Adrenal gland (tissue), 12 donors: ENCODE results near the gene RGS3. TPM values are rescaled to one million over a fixed set of nuclear protein-coding genes. Genes with fewer than 3 reads are reported as not detected.

Source experiments
- DNase-seq, 7 donors: peaks; one replicate each; pipeline ENCODE4 v3.0.0-alpha.2; 2019 to 2020
- H3K27ac ChIP-seq, 5 donors: fragments of 200-600 bp; sonication (generic) in 4 of 5; 1 replicate in 3 of 5; 2 replicates in 2 of 5; pipeline versions ENCODE4 v1.5.1 to v1.8.0; 2016 to 2020; ENCODE audit warnings: mild to moderate bottlenecking in 1 of 5
- H3K27me3 ChIP-seq: fragments of 200-600 bp; 2 replicates; pipeline ENCODE4 v1.8.0; 2021
- H3K36me3 ChIP-seq, 2 donors: fragments of 200-600 bp; replicated peaks in 1 of 2; 1 replicate in 1 of 2; 2 replicates in 1 of 2; pipeline versions ENCODE4 v1.5.1 to v1.8.0; 2018 to 2022
- H3K4me1 ChIP-seq, 2 donors: fragments of 200-600 bp; replicated peaks in 1 of 2; 1 replicate in 1 of 2; 2 replicates in 1 of 2; pipeline versions ENCODE4 v1.5.1 to v1.8.0; 2018 to 2021
- H3K4me3 ChIP-seq, 4 donors: fragments of 200-600 bp; sonication (generic) in 3 of 4; one replicate each; pipeline ENCODE4 v1.5.1; 2016 to 2018
- H3K9me3 ChIP-seq, 3 donors: fragments of 200-600 bp; sonication (generic) in 1 of 3; replicated peaks in 1 of 3; 1 replicate in 2 of 3; 2 replicates in 1 of 3; pipeline versions ENCODE4 v1.5.1 to v1.8.0; 2016 to 2021
- POLR2A ChIP-seq, 2 donors: fragments of 450-650 bp; IDR thresholded peaks; one replicate each; pipeline ENCODE4 v1.6.1; 2017; ENCODE audit warnings: antibody characterized with exemption in 2 of 2, mild to moderate bottlenecking in 2 of 2, moderate library complexity in 1 of 2
- WGBS, 4 donors: extraction: QIAGEN DNeasy Blood & Tissue Kit in 2 of 4; methylation state at CpG; one replicate each; pipeline versions ENCODE4 v1.1.5 to v1.1.7; 2013 to 2017; 5-methylcytosine and 5-hydroxymethylcytosine counted together
- intact Hi-C, 2 donors: fragments of 100-400 bp; cut with DNase I; formaldehyde crosslinking; loops; one replicate each; pipeline versions ENCODE4 v1.14.1 to v1.15.0; 2022 to 2023
- polyA plus RNA-seq, 3 donors: library from polyadenylated mRNA; stranded (reverse); fragments of 200-250 nt in 2 of 3; fragments of 350-450 nt in 1 of 3; fragmentation: Illumina TruSeq in 1 of 3; extraction: RNeasy Lipid Tissue Mini Kit (QIAGEN cat#74804) in 1 of 3; gene quantifications; one replicate each; pipeline ENCODE4 v1.2.3, GENCODE V29; 2013 to 2014
- total RNA-seq, 9 donors: library from RNA; depleted of rRNA in 4 of 9; stranded (reverse); fragments of >200 nt in 4 of 9; fragments of 120-200 nt in 1 of 9; fragmentation: NEBNext Ultra II Directional in 1 of 9; extraction: Animal tissue kit (Norgen Biotek cat#: 25700) in 1 of 9; gene quantifications; one replicate each; pipeline versions ENCODE4 v1.1.0 to v1.2.4, GENCODE V29; 2013 to 2023
- TF ChIP-seq, protein P1 (sequence below), 6 experiments: fragments of 450-650 bp in 4 of 6; fragments of 200-600 bp in 2 of 6; sonication (generic) in 1 of 6; IDR thresholded peaks; 1 replicate in 5 of 6; 2 replicates in 1 of 6; pipeline versions ENCODE4 v1.5.1 to v1.8.0; 2016 to 2021; ENCODE audit warnings: antibody characterized with exemption in 6 of 6, mild to moderate bottlenecking in 2 of 6, moderate library complexity in 1 of 6
- donor health status: healthy with polysubstance abuse.
- donor health status: Bipolar disorder and iron deficiency.
- donor health status: DM: yes; HTN: yes; CAD: no.
- donor health status: DM: no; HTN: no; CAD: no.
- donor health status: DM: no; HTN: no; CAD: no.
- donor health status: DM: yes; HTN: yes; CAD: no.

Gene RGS3
- total and polyA plus RNA-seq, 12 donors = 34.5 to 126 (median 65.6) TPM

DNA sequence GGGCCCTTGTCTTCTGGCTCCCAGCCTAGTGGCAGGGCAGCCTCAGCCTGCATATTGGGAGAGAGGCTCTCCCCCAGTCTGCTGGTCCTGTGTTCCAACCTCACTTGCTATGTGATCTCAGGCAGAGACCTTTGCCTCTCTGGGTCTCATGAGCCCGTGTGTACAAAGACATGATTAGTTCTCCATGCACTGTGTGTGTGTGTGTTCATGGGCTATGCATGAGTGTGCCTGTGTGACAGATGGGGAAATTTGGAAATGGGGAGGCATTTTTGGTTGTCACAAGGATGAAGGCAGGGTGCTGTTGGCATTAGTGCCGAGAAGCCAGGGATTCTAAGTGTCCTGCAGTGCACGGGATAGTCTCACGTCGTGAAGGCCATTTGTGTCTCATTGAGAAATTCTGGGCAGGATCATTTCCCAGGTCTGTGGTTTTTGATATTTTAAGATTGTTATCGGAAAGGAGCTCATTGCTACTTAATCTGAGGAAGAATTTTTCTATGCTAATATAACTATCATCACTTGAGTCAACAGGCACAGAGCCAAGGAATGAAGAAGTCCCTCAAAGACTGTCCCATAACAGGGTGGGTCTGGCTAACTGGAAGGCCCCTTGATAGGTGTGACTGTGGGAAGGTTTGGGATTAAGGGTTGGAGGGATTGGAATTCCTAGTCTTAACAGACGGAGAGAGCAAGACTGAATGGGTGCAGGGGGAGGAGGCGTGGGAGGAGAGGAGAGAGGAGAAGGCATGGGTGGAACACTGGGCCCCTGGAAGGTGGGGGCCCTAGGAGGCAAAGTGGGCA, 168.5 kb downstream of the RGS3 start:
- H3K27ac ChIP-seq = no peak overlapping the region
- DNase-seq = peak in 3 of 7 donors; percentile 8 to 36 (median 8)
- no peaks in the 10 kb centered on the region for H3K4me1 ChIP-seq
- intact Hi-C loops = no loop called here
- no peak overlapping the region for H3K4me3 ChIP-seq
- no peaks in the 10 kb centered on the region for H3K36me3 ChIP-seq
- 52 to 65% (median 58%) methylated on average over 7 to 8 of the region's 8 CpGs for WGBS, 4 donors
- TF ChIP-seq POLR2A (IDR thresholded peaks at IDR 0.05) = no peak
- TF ChIP-seq, protein P1, sequence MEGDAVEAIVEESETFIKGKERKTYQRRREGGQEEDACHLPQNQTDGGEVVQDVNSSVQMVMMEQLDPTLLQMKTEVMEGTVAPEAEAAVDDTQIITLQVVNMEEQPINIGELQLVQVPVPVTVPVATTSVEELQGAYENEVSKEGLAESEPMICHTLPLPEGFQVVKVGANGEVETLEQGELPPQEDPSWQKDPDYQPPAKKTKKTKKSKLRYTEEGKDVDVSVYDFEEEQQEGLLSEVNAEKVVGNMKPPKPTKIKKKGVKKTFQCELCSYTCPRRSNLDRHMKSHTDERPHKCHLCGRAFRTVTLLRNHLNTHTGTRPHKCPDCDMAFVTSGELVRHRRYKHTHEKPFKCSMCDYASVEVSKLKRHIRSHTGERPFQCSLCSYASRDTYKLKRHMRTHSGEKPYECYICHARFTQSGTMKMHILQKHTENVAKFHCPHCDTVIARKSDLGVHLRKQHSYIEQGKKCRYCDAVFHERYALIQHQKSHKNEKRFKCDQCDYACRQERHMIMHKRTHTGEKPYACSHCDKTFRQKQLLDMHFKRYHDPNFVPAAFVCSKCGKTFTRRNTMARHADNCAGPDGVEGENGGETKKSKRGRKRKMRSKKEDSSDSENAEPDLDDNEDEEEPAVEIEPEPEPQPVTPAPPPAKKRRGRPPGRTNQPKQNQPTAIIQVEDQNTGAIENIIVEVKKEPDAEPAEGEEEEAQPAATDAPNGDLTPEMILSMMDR (IDR thresholded peaks at IDR 0.05) = no peak
- no peaks in the 10 kb centered on the region for H3K9me3 ChIP-seq
- H3K27me3 ChIP-seq = no peaks in the 10 kb centered on the region

DNA sequence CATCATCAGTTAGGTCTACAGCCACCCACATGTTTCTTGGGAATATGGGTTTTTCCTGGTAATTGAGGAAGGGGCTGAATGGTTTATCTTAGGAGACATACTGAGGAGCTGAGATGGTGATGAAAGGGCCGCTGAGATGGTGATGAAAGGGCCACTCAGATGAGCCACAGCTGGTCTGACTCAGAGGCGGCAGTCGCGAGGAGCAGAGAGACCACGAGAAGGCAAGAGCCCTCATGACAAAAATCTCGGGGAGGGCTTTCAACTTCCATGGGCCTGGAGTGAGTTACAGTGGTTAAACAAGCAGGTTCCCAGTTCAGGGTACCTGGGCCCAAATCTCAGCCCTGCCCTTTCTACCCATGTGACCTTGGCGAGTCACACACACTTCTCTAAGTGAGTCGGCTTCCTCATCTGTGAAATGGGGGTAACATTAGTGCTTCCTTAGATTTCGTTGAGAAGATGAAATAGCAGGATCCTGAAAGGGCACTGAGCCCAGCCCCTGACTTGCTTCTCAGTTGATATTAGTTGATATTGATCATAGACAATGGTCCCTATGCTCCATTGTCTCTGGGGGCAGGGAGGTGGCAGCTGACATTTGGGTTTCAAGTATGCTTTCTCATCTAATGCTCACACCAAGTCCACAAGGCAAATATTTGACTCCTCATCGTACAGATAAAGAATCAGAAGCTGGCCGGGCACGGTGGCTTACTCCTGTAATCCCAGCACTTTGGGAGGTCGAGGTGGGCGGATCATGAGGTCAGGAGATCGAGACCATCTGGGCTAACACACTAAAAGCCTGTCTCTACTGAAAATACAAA, 169.5 kb downstream of the RGS3 start:
- no peaks in the 10 kb centered on the region for H3K27me3 ChIP-seq
- H3K36me3 ChIP-seq = no peaks in the 10 kb centered on the region
- H3K4me3 ChIP-seq = no peak overlapping the region
- no peaks in the 10 kb centered on the region for H3K9me3 ChIP-seq
- 77 to 83% (median 81%) methylated on average over 15 of the region's 15 CpGs for WGBS, 4 donors
- intact Hi-C loops = no loop called here
- no peak overlapping the region for H3K27ac ChIP-seq
- no peaks in the 10 kb centered on the region for H3K4me1 ChIP-seq
- TF ChIP-seq, protein P1 (IDR thresholded peaks at IDR 0.05) = no peak
- TF ChIP-seq POLR2A (IDR thresholded peaks at IDR 0.05) = no peak
- peak in 3 of 7 donors; percentile 10 to 46 (median 19) for DNase-seq

DNA sequence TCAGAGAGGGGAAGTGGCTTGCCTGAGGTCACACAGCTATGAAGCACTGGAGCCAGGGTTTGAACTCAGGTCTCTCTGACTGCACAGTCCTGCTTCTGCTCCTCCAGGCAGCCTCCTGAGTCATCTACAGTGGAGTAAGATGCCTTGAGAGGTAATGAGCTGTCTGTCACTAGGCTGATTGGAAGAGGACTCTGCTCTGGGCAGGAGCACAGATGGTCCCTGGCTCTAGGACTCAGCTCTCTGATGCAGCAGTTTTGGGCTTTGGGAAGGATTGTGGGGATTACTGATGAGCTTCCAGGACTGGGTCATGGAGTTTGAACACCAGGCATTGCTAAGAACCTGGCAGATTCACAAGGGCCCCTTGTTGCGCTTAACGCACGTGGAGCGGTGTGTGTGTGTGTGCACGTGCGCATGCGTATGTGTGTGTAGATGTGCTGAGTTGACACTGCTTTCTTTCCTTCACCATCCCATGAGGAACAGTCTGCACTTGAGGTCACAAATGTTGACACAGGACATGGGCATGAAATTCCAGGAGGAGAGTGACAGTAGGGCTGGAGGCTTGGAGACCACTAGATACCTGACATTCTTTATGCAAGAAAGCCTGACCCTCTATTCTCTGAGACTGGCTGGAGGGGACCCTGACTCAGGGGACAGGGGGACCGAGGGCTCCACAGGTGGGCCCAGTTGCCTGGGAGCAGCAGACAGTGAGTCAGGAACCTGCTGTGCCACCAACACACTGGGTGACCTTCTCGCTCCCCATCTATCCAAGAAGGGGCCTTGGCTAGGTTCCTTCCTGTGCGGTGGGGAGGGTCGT, 170.5 kb downstream of the RGS3 start:
- Histone ChIP-seq H3K4me1 (no peaks in the 10 kb centered on the region), H3K4me3 (no peak overlapping the region), H3K9me3 (no peaks in the 10 kb centered on the region), H3K36me3 (no peaks in the 10 kb centered on the region), H3K27me3 (no peaks in the 10 kb centered on the region), H3K27ac (no peak overlapping the region)
- DNase-seq = peak in 3 of 7 donors; percentile 2 to 11 (median 6)
- WGBS, 4 donors = 85% methylated on average over 9 to 11 of the region's 11 CpGs
- TF ChIP-seq, protein P1 (IDR thresholded peaks at IDR 0.05) = no peak
- no peak for TF ChIP-seq POLR2A (IDR thresholded peaks at IDR 0.05)
- intact Hi-C loops = no loop called here
